ENCODE measurements around the gene HNRNPA2B1.
"Not testable (repeated sequence)": the region's sequence is repeated elsewhere in the genome, so short reads cannot be mapped to it uniquely, and the experiment has no call there.

The HNRNPA2B1 gene

DNA sequence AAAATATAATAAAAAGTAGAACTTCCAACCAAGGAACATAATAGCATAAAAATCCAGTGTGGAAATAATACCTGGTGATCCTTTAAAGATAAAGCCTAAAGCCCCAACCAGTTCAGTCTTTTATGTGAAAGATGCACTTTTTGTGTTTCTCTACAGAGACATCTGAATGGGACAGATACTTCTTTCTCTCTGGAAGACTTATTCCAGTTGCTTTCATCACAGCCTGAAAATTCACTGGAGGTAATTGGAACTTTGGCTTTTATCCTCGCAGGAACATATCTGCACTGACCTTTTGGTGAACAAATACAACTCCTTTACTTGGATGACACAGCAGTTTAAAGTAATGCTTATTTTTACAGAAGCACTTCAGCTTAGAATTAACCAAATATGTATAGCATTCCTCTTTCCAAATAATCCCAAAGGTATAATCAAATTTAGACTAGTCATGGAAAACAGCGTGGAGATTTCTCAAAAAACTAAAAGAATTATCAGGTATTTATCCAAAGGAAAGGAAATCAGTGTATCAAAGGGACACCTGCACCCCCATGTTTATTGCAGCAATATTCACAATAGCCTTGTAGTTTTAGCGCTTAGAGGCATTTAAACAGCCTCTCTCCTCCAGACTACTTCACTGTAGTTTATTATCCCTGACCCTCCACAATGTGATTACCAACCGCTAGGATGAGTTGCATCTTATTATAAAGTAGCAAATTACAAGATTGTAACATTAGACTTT lies 16.8 kb downstream of the HNRNPA2B1 start:
- no peak for DNase-seq

DNA sequence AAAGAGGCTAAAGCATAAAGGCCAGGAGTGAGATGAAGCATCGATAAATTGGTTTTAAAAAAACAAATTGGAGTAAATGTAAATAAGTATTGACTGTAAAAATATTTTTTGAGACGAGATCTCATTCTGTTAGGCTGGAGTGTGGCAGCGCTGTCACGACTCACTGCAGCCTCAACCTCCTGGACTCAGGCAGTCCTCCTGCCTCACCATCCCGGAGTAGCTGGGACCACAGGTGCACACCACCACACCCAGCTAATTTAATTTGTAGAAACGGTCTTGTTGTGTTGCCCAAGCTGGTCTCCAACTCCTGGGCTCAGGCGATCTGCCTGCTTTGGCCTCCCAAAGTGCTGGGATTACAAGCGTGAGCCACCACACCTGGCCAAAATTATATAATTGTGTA lies 17.8 kb downstream of the HNRNPA2B1 start:
- DNase-seq = no peak

DNA sequence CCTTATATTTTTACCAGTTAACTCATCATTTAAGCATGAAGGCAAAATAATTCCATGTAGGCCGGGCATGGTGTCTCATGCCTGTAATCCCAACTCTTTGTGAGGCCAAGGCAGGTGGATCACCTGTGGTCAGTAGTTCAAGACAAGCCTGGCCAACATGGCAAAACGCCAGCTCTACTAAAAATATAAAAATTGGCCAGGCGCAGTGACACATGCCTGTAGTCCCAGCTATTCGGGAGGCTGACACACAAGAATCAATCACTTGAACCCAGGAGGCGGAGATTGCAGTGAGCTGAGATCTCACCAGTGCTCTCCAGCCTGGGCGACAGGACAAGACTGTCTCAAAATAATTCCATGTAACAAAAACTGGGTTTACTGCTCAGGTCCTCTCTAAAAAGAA lies 18.3 kb downstream of the HNRNPA2B1 start:
- DNase-seq = no peak

DNA sequence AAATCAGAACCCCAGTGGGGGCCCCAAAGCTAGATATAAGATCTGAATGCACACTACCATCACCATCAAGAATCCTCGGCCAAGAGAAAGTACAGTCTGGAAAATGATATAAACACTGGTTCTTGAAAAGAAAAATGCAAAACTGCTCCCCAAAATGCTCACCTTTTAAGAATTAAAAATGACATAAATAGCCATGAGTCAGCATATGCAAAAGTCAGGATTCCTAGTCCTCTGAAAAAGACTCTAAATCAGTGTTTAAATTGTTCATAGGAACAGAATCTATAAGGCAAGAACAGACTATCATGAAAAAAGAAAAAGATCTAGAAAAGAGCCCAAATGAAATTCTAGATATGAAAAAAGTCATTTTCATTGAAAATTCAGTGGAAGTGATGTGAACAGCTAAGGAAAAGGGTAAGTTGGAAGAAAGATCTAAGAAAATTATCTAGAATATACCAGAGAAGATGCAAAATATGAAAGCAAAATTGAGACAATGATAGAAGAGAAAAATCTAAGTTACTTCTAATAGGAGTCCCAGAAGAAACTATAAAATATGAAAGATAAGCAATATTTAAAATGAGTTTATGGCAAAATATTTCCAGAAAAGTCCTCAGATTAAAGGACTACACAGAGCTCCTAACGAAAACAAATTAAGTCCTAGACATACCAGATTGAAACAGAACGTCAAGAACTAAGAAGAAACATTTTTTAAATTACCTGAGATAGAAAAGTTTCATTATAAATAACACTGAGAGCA lies 18.9 kb downstream of the HNRNPA2B1 start:
- DNase-seq = no peak

DNA sequence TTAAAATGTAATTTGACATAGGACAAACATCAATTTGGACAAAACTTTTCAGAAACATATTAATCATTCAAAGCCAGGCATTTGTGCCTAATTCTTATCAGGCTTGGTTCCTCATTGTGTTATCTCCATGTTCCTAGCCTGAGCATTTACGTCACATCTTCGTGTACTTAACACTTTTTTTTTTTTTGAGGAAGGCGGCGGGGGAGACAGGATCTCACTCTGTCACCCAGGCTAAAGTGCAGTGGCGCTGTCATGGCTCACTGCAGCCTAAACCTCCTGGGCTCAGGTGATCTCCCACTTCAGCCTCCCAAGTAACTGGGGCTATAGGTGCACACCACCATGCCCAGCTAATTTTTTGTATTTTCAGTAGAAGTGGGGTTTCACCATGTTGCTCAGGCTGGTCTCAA lies 19.8 kb downstream of the HNRNPA2B1 start:
- no peak for DNase-seq

DNA sequence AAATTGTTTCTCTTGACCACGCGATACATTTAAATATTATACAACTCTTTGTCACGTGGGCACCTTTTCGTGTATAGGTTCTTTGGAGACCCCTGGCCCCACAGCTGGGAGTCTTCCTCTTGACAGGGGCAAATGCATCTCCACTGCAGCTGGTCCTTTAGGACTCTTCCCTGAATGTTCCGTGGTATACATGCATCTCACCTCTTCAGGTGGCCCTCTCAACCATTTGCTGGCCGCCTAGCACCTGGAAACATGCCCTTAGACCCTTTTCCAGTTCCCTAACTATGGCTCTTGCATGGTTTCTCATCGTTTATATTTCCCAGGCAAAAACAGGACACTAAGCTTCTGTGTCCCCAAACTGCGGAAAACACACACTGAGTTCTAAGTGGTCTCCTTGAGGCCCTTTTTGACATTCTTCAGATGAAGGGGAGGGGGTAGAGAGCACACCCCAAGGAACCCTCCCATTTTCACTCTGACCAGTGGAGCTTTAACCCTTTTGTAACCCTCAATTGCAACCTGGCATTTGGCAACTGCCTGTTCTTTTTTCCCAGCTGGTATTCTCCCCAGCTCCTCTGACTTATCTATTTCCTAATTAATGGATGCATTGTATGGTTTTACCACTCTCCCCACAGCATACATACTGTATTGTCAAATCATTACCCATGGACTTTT lies 20.6 kb downstream of the HNRNPA2B1 start:
- DNase-seq = no peak

DNA sequence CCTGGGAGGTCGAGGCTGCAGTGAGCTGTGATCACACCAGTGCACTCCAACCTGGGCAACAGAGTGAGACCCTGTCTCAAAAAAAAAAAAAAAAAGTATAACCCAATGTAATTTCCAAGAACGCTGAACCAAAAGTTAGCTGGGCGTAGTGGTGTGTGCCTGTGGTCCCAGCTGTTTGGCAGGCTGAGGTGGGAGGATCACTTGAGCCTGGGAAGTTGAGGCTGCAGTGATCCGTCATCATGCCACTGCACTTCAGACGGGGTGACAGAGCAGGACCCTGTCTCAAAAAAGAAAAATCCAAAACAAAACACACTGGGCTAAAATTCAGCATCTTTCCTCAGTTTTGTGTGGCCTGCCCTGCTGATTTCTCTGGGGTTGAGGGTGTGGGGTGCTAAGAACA lies 21.1 kb downstream of the HNRNPA2B1 start:
- no peak for DNase-seq

DNA sequence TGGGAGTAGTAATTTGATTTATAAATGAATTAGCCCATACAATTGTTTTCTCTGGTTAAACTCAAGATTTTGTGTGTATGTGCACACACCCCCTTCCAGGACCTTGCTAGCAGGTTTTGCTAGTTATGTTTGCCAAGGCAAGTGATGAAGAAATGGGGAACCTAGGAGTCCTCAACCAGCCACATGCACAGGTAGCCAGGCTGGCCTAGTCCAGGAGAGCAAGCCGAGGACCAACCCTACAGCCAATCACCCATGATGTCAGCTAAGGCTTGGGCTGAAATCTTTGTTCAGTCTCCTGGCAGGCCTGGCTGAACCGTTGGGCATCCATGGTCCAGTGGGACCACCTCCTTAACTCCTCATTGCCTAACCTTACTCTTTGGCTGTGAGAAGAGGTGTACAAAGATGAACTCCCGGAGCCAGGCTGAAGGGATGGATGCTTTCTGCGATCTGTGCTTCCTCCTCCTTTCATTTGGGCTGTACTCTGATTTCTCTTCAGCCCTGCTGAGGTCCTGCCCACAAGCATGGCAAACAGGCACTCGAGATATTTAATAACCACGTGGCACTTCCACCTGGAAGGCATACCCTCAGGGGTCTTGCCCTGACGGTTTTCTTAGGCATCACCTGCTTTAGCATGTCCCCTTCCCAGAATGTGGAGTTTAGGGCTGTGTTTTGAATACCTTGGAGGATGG lies 22.1 kb downstream of the HNRNPA2B1 start:
- DNase-seq = no peak

DNA sequence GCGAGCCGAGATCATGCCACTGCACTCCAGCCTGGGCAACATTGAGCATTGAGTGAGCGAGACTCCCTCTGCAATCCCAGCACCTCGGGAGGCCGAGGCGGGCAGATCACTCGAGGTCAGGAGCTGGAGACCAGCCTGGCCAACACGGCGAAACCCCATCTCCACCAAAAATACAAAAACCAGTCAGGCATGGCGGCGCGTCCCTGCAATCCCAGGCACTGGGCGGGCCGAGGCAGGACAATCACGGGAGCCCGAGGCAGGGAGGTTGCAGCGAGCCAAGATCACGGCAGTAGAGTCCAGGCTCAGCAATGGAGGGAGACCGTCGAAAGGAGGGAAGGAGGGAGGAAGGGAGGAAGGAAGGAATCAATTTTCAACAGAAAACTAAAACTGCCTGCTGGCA lies 23.3 kb downstream of the HNRNPA2B1 start:
- not testable (repeated sequence) for DNase-seq

DNA sequence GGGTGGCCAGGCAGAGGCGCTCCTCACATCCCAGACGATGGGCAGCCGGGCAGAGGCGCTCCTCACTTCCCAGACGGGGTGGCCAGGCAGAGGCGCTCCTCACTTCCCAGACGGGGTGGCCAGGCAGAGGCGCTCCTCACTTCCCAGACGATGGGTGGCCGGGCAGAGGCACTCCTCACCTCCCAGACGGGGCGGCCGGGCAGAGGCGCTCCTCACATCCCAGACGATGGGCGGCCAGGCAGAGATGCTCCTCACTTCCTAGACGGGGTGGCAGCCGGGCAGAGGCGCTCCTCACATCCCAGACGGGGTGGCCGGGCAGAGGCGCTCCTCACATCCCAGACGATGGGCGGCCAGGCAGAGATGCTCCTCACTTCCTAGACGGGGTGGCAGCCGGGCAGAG lies 23.9 kb downstream of the HNRNPA2B1 start:
- not testable (repeated sequence) for DNase-seq

DNA sequence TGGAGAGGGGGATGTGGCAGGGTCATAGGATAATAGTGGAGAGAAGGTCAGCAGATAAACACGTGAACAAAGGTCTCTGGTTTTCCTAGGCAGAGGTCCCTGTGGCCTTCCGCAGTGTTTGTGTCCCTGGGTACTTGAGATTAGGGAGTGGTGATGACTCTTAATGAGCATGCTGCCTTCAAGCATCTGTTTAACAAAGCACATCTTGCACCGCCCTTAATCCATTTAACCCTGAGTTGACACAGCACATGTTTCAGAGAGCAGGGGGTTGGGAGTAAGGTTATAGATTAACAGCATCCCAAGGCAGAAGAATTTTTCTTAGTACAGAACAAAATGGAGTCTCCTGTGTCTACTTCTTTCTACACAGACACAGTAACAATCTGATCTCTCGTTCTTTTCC lies 24.6 kb downstream of the HNRNPA2B1 start:
- DNase-seq = not testable (repeated sequence)

DNA sequence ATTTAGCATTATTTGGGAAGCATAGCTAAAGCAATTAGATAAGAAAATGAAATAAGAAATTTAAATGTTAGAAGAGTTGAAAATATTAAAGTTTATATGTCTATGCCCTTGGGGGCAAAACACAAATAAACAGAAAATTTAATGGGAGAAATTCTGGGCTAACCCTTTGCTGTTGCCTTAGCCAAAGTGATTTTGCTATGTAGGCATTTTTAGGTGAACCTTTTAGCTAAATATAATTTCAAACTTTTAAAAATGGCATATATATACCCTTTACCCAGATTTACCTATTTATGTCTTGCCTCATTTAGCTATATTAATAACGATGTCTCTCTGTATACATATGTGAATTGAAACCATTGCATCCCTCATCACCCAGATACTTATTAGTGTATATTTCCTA lies 28.5 kb downstream of the HNRNPA2B1 start:
- DNase-seq = no peak

DNA sequence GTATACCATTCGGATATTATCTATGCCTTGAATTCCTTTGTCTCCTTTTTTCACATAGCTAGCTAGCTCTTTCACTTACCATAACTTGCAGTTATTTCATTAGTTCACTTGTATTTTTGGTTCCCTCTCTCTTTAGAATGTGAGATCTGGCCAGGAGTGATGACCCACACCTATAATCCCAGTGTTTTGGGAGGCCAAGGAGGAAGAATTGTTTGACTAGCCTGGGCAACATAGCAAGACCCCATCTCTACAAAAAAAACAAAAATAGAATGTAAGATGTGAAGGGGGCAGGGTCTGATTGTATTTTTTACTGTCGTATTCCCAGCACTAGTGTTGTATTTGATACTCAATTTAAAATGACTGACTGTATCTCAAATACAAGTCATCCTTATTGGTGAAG lies 28.9 kb downstream of the HNRNPA2B1 start:
- no peak for DNase-seq

DNA sequence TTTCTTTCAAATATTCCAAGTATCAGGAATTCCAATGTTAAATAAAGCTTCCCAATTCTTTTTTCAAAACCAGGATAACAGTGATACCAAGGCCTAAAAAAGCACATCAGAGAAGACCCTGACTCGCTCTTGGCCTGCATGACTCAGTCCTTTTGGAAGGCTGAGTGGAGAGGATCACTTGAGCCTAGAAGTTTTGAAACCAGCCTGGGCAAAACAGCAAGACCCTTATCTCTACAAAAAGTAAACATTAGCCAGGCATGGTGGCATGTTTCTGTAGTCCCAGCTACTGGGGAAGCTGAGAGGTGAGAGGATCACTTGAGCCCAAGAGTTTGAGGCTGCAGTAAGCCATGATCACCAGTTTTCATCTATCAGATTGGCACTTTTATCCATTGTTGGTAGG lies 29.9 kb downstream of the HNRNPA2B1 start:
- no peak for DNase-seq

DNA sequence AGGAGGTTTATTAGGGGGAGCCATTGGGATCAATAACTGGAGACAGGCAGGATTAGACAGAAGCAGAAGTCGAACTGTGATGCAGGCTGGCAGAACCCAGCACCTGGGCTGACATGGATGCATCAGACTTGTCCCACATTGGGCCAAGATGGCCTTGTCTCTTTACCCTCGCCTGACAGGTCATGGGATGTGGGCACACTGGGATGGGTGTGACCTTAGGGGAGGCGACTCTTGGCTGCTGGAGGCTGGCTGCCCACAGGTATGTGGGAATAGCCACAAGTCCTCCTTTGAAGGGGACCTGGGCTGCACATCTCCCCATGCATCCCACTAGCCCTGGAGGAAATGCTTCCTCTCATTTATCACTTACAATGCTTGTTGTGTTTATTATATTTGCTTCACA lies 31.3 kb downstream of the HNRNPA2B1 start:
- DNase-seq = no peak

DNA sequence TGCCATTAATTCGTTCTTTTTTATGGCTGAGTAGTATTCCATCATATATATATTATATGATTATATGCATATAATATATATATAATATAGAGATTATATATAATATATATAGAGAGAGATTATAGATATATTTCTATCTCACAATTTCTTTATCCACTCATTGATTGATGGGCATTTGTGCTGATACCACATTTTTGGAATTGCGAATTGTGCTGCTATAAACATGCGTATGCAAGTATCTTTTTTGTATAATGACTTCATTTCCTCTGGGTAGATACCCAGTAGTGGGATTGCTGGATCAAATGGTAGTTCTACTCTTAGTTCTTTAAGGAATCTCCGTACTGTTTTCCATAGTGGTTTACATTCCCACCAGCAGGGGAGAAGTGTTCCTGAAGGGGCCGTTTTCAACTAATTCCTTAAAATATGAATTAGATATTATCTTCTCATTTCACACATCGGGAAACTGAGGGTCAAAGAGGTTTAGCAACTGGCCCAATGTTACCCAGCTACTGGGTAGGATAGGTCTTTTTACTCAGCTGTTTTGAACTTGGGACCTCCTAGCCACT lies 32.0 kb downstream of the HNRNPA2B1 start:
- DNase-seq = no peak

DNA sequence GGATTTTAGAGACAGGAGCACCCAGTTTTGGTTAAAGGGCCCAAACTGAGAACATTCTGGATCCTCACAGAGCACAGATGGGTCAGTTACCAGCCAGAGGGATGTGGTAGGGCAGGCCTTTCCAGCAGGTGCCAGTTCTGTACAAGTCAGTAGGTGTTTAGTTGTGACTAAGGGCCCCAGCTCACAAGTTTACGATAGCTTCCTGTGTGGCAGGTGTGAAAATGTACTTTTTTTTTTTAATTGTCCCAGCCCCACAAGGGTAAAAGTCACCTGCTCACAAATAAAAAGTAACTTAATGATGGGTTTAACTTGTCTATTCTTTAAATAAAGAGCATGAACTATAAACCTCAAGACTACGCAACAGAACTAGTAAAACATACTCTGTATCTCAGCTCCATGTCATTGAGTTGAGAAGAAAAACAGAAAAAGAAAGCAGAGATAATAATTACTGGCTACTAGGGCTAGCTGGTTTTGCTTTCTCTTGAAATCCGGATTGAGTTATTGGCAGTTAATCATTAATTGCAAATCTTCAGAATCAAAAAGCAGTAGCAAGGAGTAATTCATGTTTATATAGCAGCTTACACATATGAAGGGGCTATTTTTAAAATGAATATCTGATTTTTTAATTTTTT lies 33.1 kb downstream of the HNRNPA2B1 start:
- DNase-seq = no peak

DNA sequence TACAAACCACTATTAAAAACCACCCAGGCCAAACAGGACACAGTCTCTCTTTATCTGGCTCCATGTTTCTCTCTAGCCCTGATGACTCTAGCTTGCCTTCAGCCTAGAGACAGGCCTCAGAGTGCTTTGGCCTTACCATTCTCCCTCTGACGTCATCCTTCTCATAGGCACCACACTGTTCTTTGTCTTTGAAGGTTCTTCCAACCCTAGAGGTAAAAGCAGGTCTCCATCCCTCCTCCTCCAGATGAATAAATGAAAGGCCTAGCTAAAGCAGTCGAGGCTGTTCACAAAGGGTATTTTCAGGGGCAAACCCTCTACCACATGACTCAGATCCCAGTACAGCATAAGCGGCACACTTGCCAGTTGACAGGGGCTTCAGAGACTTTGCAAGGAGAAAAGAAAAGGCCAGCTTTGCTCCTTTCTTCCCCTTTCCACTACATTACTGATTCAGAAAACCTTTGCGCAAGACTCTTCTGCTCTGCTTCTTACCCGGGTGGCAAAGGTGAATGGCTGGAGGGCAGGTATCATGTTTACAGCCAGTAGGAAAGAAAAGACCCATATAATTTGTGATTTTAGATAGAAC lies 33.8 kb downstream of the HNRNPA2B1 start:
- no peak for DNase-seq

DNA sequence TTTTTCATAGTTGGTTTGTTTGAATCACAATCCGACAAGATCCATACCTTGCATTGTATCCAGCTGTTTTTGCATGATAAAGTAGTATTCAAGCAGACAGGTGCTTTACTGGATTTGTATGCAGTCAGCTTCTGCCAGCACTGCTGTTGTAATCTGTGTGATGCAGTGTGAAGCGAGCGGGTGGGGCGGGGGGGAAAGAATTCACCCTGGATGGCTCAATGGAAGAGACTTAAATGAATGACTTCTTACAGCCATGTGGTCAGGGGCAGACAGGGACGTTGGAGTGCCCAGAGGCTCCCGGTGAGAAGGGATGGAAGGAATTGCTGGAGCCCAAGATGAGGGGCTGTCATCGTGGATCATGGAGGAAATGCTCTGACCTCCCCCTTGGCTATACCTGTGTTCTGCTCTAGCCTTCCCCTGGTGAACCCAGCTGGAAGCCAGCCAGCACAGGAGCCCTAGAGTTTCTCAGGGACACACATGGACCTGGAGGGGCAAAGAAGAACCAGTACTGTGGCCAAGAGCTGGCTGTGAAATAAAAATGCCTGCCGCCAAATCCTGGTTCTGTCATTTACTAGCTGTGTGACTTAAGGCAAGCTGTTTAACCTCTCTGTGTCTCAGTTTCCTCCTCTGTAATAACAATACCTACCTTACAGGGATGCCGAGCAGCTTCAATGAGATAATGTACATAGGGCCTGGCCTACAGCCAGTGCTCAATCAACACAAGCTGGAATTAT lies 34.4 kb downstream of the HNRNPA2B1 start:
- no peak for DNase-seq

DNA sequence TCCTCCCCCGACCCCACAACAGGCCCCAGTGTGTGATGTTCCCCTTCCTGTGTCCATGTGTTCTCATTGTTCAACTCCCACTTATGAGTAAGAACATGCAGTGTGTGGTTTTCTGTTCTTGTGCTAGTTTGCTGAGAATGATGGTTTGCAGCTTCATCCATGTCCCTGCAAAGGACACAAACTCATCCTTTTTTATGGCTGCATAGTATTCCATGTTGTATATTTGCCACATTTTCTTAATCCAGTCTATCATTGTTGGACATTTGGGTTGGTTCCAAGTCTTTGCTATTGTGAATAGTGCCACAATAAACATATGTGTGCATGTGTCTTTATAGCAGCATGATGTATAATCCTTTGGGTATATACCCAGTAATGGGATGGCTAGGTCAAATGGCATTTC lies 36.7 kb downstream of the HNRNPA2B1 start:
- not testable (repeated sequence) for DNase-seq

DNA sequence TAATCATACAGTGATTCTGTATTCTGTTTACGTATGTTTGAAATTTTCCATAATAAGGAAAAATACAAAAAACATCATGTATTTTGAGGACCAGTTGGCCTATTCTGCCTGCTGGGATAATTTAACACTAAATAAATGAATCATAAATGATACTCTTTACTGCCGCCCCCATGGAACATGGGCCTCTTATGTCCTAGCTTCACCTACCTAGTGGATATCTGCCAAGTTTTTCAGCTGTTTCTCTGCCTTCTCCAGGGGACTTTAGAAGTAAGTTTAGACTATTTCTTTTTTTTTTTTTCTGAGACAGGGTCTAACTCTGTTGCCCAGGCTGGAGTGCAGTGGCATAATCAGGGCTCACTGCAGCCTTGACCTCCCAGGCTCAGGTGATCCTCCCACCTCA lies 38.1 kb downstream of the HNRNPA2B1 start:
- DNase-seq = no peak

All from NCI-H187 (cell line).